ENCODE results near the gene DST. TPM values are rescaled to one million over a fixed set of nuclear protein-coding genes. Genes with fewer than 3 reads are reported as not detected.

DST gene
- total RNA-seq, 1 experiment from 2014 or later = 76.0 TPM

- ChIA-PET CTCF (no interaction called here), POLR2A (no interaction called here)
- Histone ChIP-seq H3K27me3 (replicated peaks; ENCODE audit: control insufficient read depth, insufficient read depth, low read length) (no peaks in the 10 kb centered on the region), H3K36me3 (ENCODE audit: control insufficient read depth, insufficient read depth, low read length) (no peaks in the 10 kb centered on the region), H3K9me3 (no peaks in the 10 kb centered on the region), H3K4me1 (no peaks in the 10 kb centered on the region), H3K4me3 (ENCODE audit: low read depth, low read length) (no peak overlapping the region)
- Mint-ChIP-seq H3K36me3 (ENCODE audit: insufficient read depth, unreplicated experiment) (peaks cover 6% of the 10 kb centered on the region), H3K27me3 (ENCODE audit: insufficient read depth, unreplicated experiment) (no peaks in the 10 kb centered on the region), H3K9me3 (ENCODE audit: unreplicated experiment) (no peaks in the 10 kb centered on the region), H3K27ac (ENCODE audit: unreplicated experiment) (no peak overlapping the region), H3K4me3 (ENCODE audit: unreplicated experiment) (no peak overlapping the region), H3K4me1 (ENCODE audit: low read depth, unreplicated experiment) (no peaks in the 10 kb centered on the region)
- intact Hi-C loops (cut with micrococcal nuclease; ENCODE audit: unreplicated experiment) = no loop called here
- no TSS peak for BruUV-seq (replicated peaks)
- TF ChIP-seq, protein P1, sequence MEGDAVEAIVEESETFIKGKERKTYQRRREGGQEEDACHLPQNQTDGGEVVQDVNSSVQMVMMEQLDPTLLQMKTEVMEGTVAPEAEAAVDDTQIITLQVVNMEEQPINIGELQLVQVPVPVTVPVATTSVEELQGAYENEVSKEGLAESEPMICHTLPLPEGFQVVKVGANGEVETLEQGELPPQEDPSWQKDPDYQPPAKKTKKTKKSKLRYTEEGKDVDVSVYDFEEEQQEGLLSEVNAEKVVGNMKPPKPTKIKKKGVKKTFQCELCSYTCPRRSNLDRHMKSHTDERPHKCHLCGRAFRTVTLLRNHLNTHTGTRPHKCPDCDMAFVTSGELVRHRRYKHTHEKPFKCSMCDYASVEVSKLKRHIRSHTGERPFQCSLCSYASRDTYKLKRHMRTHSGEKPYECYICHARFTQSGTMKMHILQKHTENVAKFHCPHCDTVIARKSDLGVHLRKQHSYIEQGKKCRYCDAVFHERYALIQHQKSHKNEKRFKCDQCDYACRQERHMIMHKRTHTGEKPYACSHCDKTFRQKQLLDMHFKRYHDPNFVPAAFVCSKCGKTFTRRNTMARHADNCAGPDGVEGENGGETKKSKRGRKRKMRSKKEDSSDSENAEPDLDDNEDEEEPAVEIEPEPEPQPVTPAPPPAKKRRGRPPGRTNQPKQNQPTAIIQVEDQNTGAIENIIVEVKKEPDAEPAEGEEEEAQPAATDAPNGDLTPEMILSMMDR (IDR thresholded peaks at IDR 0.05; ENCODE audit: insufficient read depth in 1 of 2, low read depth in 1 of 2, low read length in 1 of 2, severe bottlenecking in 1 of 2, unreplicated experiment in 1 of 2) = no peak
- DNase-seq = no peak
Observed at GRCh38 chr6:56450376-56450775, 192.3 kb downstream of the DST start.

DNA sequence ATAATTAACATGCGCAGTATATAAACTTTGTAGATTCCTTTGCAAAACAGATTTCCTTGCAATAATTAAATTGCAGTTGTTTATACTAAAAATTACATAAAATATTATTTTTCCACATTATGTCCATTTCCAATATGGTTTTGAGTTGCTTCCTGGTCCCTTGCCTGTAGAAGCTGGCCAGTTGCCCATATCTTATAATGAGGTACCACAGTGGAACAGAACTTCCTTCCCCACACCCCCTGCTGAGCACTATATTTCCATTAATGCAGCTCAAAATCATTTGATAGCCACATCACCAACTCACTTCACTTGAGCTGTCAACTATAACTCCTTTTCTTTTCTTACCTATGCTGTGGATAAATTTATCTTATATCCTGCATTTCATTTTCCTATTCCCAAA lies 194.6 kb downstream of the DST start:
- Mint-ChIP-seq H3K4me1 (ENCODE audit: low read depth, unreplicated experiment) (no peaks in the 10 kb centered on the region), H3K9me3 (ENCODE audit: unreplicated experiment) (peaks cover 8% of the 10 kb centered on the region), H3K27ac (ENCODE audit: unreplicated experiment) (no peak overlapping the region), H3K4me3 (ENCODE audit: unreplicated experiment) (no peak overlapping the region), H3K27me3 (ENCODE audit: insufficient read depth, unreplicated experiment) (no peaks in the 10 kb centered on the region), H3K36me3 (ENCODE audit: insufficient read depth, unreplicated experiment) (no peaks in the 10 kb centered on the region)
- H3K4me3 ChIP-seq (ENCODE audit: low read depth, low read length) = no peak overlapping the region
- no peaks in the 10 kb centered on the region for H3K27me3 ChIP-seq (replicated peaks; ENCODE audit: control insufficient read depth, insufficient read depth, low read length)
- no peaks in the 10 kb centered on the region for H3K4me1 ChIP-seq
- TF ChIP-seq, protein P1 (IDR thresholded peaks at IDR 0.05; ENCODE audit: insufficient read depth in 1 of 2, low read depth in 1 of 2, low read length in 1 of 2, severe bottlenecking in 1 of 2, unreplicated experiment in 1 of 2) = no peak
- DNase-seq = no peak
- H3K36me3 ChIP-seq (ENCODE audit: control insufficient read depth, insufficient read depth, low read length) = no peaks in the 10 kb centered on the region
- no TSS peak for BruUV-seq (replicated peaks)
- H3K9me3 ChIP-seq = no peaks in the 10 kb centered on the region
- intact Hi-C loops (cut with micrococcal nuclease; ENCODE audit: unreplicated experiment) = no loop called here
- POLR2A ChIA-PET = no interaction called here
- CTCF ChIA-PET = no interaction called here

GRCh38 chr6:56445818-56446217 lies 196.9 kb downstream of the DST start:
- TF ChIP-seq, protein P1 (IDR thresholded peaks at IDR 0.05; ENCODE audit: insufficient read depth in 1 of 2, low read depth in 1 of 2, low read length in 1 of 2, severe bottlenecking in 1 of 2, unreplicated experiment in 1 of 2) = no peak
- Histone ChIP-seq H3K4me1 (no peaks in the 10 kb centered on the region; the same call in 1 of the 2 replicates), H3K27me3 (replicated peaks; ENCODE audit: control insufficient read depth, insufficient read depth, low read length) (no peaks in the 10 kb centered on the region), H3K9me3 (no peaks in the 10 kb centered on the region), H3K4me3 (ENCODE audit: low read depth, low read length) (no peak overlapping the region), H3K36me3 (ENCODE audit: control insufficient read depth, insufficient read depth, low read length) (no peaks in the 10 kb centered on the region)
- BruUV-seq (replicated peaks) = no TSS peak
- H3K4me3 Mint-ChIP-seq (ENCODE audit: unreplicated experiment) = no peak overlapping the region
- CTCF ChIA-PET = no interaction called here
- intact Hi-C loops (cut with micrococcal nuclease; ENCODE audit: unreplicated experiment) = no loop called here
- no peaks in the 10 kb centered on the region for H3K4me1 Mint-ChIP-seq (ENCODE audit: low read depth, unreplicated experiment)
- H3K27ac Mint-ChIP-seq (ENCODE audit: unreplicated experiment) = no peak overlapping the region
- POLR2A ChIA-PET = no interaction called here
- H3K27me3 Mint-ChIP-seq (ENCODE audit: insufficient read depth, unreplicated experiment) = no peaks in the 10 kb centered on the region
- H3K36me3 Mint-ChIP-seq (ENCODE audit: insufficient read depth, unreplicated experiment) = no peaks in the 10 kb centered on the region
- no peak for DNase-seq
- H3K9me3 Mint-ChIP-seq (ENCODE audit: unreplicated experiment) = peaks cover 8% of the 10 kb centered on the region

Measured in Caco-2 (cell line).